HG03558 (cell line): Measurements from ENCODE around the gene HEMGN.

Source experiments
- ATAC-seq: cut with Tn5 transposase; IDR thresholded peaks from one replicate; pipeline ENCODE4 v1.9.1; 2021; ENCODE audit warnings: moderate number of reproducible peaks; ENCODE audit not compliant: unreplicated experiment; ENCODE audit errors: extremely low read depth

HEMGN gene

GRCh38 chr9:97934321-97935115 lies 3.5 kb downstream of the HEMGN start:
- no peak for ATAC-seq

DNA sequence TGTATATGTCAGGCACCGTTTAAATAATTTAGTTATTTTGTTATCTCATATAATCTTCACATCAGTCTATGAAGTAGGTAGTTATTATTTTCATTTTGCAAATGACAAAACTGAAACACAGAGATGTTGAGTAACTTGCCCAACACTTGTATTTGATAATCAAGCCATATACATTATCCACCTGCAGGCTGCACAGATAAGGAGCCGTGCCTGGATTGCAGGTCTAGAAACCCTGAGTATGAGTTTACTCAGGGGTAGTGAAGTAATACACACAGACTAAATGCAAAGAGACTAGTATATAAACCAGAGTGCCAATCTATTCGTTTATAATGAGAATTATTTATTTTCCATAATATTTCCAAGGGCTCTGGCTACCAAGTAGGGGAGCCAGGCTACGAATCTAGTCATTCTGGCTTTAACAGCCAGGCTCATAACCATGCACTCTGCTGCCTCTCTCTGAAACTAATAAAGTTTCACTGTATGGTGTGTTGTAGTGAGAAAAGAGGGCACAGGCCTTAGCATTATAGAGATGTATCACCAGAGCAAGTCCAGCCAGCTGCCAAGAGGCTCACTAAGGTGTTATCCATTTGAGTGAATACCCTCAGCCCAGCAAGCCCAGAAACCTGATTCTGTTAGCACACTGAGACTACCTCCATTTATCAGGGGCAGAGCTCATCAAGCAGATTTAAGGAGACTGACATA lies 4.5 kb downstream of the HEMGN start:
- no peak for ATAC-seq

- ATAC-seq = no peak
Measured at GRCh38 chr9:97930972-97931371, 7.0 kb downstream of the HEMGN start.

DNA sequence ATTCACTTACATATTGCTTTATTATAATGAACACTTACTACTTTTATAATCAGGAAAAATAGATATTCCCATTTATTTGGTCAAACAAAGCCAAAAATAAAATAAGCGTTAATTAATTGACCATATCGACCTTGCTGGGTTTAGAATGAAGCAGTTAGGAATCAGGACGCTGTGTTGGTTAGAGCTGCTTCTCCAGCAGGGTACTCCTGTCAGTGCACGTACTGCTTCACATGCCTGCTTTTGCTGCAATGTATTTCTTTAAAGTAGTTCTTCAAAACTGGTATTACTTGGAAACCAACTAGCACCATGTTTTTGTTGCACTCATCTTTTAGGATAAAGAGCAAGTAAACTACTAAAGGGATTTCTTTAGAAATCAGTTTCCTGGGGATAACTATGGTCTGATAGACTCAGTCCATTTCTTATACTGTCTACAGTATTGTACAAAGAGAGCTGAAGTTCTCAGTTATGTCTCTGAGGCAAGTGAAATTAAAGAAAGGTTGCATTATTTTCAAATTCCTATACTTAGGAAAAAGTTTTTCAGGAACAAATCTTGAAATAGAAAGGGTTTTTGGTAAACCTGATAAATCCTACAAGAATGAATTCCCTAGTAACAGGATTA lies 8.9 kb downstream of the HEMGN start:
- ATAC-seq = no peak

DNA sequence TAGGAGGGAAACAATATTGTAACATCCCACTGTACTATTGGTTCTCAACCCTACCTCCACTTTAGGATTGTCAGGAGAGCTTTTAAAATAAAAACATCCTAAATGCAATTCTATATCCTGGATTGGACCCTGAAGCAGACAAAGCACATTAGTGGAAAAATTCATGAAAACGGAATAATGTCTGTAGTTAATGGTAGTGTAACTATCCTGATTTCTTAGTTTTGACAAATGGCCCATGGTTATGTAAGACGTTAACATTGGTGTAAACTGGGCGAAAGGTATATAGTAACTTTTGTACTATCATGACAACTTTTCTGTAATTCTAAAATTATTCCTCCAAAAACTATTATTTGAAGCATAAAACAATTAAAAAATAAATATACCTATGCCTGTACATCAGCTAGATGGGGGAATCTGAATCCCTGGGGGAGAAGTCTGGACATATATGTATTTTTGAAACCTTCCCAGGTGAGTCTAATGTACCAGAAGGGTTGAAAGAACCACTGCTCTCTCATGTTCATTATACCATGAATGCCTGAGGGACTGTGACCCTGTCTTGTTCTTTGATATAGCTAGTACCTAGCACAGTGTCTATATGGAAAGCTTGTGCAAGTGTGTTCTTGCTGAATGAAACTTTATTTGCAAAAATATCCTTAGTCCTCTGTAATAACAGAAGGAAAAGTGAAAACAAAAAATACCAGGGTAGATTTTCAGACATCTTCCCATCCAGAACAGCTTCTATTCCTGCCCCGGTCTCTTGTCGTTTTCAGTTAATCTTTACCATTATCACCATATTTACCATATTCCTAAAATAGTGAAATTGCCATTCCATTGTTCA lies 12.3 kb downstream of the HEMGN start:
- no peak for ATAC-seq

- ATAC-seq = no peak
Measured at GRCh38 chr9:97924386-97924785, 13.6 kb downstream of the HEMGN start.

GRCh38 chr9:97923529-97924108 lies 14.4 kb downstream of the HEMGN start:
- ATAC-seq = no peak

- ATAC-seq = peak; percentile 66
Measured at GRCh38 chr9:97921959-97922724, 15.8 kb downstream of the HEMGN start, which contains the start of gene TRMO. TSS of gene TRMO (minus strand) at chr9:97922500. CDS start at chr9:97922493, 7 bp downstream.

DNA sequence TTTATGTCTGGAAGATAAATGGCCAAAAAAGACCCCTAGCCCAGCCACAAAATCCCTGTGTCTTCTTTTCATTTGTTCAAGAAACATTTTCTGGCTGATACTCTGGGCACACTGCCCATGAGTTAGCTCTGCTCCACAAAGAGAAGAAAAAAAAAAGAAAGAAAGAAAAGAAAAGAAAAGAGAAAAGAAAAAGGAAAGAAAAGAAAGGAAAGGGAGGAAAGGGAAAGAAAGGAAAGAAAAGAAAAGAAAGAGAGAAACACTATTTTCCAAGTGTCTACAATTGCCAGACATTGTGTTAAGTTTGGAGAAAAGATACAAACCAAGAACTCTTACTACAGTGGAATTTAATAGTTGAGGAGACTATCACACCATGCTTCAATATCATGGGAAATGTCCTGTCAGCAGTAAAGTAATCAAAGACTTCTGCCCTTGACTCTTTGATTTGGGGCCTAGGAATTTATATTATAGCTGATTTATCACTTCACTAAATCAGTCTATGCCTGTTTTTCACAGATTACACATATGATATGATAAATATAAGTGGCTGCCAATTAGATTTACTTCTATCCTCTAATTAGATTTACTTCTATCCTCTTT lies 18.7 kb downstream of the HEMGN start:
- ATAC-seq = no peak

GRCh38 chr9:97918611-97919010 lies 19.4 kb downstream of the HEMGN start:
- no peak for ATAC-seq

DNA sequence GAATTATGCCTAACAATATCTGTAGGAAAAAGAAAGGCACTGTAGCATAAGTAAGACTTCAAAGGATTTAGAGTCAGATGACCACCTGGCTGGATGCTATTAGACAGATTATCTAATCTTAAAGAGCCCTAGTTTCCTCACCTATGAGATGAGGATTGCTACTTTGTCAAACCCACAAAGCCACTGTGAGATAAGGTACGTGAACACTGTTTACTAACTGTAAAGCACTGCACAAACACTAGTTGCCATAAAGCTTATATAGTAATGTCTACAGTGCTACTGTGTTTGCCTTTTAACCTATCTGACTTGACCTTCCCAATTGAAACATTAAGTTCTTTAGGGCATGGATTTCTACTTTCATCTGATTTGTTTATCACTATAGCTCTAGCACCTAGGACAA lies 26.0 kb downstream of the HEMGN start:
- no peak for ATAC-seq

DNA sequence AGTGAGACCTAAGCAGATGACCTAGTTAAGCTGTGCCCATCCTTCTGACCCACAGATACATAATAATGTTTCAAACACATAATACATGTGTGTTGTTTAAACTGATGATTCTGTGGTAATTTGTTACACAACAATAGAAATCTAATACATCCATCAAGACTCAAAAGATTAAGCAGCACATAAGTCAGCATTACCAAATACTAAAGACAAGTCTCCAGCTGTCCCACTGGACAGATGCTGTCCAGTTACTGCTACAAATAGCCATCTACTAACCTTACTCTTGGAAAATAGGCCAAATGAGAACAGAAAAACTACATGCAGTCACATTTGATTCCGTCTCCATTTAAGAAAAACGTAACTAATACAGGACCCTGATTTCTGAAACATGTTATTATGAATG lies 26.4 kb downstream of the HEMGN start:
- no peak for ATAC-seq

GRCh38 chr9:97910357-97910756 lies 27.6 kb downstream of the HEMGN start:
- ATAC-seq = no peak

- ATAC-seq = no peak
Measured at GRCh38 chr9:97908705-97909104, 29.3 kb downstream of the HEMGN start.

DNA sequence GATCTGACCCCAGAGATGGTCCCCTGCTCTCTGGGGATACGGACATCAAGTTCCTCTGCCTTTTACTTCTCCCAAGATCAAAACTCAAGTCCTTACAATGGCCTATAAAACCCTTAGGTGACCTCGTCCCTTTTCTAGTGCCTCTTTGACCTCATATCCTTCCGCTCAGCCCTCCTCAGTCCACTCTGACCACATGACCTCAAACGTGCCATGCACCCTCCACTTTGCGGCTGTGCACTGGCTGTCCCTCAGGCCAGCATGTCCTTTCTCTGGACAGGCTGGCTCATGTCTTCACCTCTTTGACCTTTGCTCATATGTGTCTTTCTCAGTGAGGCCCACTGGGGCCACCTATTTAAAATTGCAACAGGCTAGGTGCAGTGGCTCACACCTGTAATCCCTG lies 30.3 kb downstream of the HEMGN start:
- ATAC-seq = no peak

DNA sequence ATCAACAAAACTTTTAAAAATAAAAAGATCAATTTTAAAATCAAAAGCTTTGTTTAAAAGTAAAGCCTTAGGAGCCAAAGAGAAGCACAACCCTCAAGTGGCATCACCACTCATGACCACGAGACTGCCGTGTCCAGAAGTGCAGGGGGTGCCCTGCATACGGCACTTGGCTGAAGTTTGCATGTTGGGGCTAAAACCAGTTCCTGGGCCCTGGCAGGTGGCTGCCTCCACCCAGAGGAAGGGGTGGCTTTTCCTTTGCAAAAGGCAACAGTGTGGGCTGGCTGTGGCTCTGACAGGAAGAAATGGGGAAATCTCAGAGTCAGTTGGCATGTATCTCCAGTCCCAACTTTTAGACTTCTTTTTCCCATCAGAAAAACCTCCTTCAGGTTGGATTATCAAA lies 30.9 kb downstream of the HEMGN start:
- no peak for ATAC-seq

- no peak for ATAC-seq
Measured at GRCh38 chr9:97906236-97906831, 31.6 kb downstream of the HEMGN start.

DNA sequence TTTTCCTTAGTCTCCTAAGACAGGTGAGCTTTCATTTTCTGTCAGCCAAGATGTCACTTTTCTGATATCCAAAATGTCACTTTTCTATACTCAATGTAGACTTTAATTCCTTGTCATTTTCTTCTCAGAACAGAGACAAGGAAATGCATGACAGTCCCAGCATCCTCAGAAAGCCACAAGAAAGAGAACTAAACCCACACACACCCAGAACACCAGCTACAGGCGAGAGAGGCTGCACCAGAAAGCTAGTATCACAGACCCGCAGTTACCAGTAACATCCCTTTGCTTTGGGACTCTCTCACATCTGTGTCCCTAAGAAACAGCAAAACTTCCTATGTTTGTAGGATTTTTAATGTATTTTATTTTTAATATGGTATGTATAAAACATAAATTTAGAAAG lies 32.7 kb downstream of the HEMGN start:
- no peak for ATAC-seq

GRCh38 chr9:97904725-97905124 lies 33.2 kb downstream of the HEMGN start:
- no peak for ATAC-seq
